ENCODE measurements around the gene PRKCA. TPM values are rescaled to one million over a fixed set of nuclear protein-coding genes. Genes with fewer than 3 reads are reported as not detected.

PRKCA gene
- total RNA-seq, 1 donor from 2014 or later: 16.4 TPM

- no peak for TF ChIP-seq CTCF (IDR thresholded peaks at IDR 0.05; ENCODE audit: unreplicated experiment)
- Mint-ChIP-seq H3K9me3 (ENCODE audit: low read depth) (no peaks in the 10 kb centered on the region), H3K4me1 (ENCODE audit: low read depth) (peaks cover 5% of the 10 kb centered on the region), H3K36me3 (ENCODE audit: insufficient read depth) (peaks cover under 1% of the 10 kb centered on the region), H3K27ac (no peak overlapping the region), H3K4me3 (ENCODE audit: low read depth) (no peak overlapping the region), H3K27me3 (no peaks in the 10 kb centered on the region)
- DNase-seq (ENCODE audit: low spot score, unreplicated experiment): no peak
Measured at GRCh38 chr17:66520999-66521398, 218.6 kb downstream of the PRKCA start.

- no peak for DNase-seq (ENCODE audit: low spot score, unreplicated experiment)
- Mint-ChIP-seq H3K4me1 (ENCODE audit: low read depth) (peaks cover 5% of the 10 kb centered on the region), H3K27ac (no peak overlapping the region), H3K9me3 (ENCODE audit: low read depth) (no peaks in the 10 kb centered on the region), H3K36me3 (ENCODE audit: insufficient read depth) (no peaks in the 10 kb centered on the region), H3K27me3 (no peaks in the 10 kb centered on the region), H3K4me3 (ENCODE audit: low read depth) (no peak overlapping the region)
- TF ChIP-seq CTCF (IDR thresholded peaks at IDR 0.05; ENCODE audit: unreplicated experiment): no peak
Measured at GRCh38 chr17:66522591-66523272, 220.3 kb downstream of the PRKCA start.

- H3K36me3 Mint-ChIP-seq (ENCODE audit: insufficient read depth): no peaks in the 10 kb centered on the region
- H3K27me3 Mint-ChIP-seq: no peaks in the 10 kb centered on the region
- H3K27ac Mint-ChIP-seq: no peak overlapping the region
- no peaks in the 10 kb centered on the region for H3K9me3 Mint-ChIP-seq (ENCODE audit: low read depth)
- H3K4me1 Mint-ChIP-seq (ENCODE audit: low read depth): peaks cover 5% of the 10 kb centered on the region
- no peak overlapping the region for H3K4me3 Mint-ChIP-seq (ENCODE audit: low read depth)
- TF ChIP-seq CTCF (IDR thresholded peaks at IDR 0.05; ENCODE audit: unreplicated experiment): no peak
- DNase-seq (ENCODE audit: low spot score, unreplicated experiment): no peak
Measured at GRCh38 chr17:66523378-66524200, 221.2 kb downstream of the PRKCA start.

GRCh38 chr17:66524877-66525276 lies 222.5 kb downstream of the PRKCA start:
- H3K27me3 Mint-ChIP-seq: no peaks in the 10 kb centered on the region
- H3K4me3 Mint-ChIP-seq (ENCODE audit: low read depth): no peak overlapping the region
- no peak for DNase-seq (ENCODE audit: low spot score, unreplicated experiment)
- H3K9me3 Mint-ChIP-seq (ENCODE audit: low read depth): no peaks in the 10 kb centered on the region
- H3K27ac Mint-ChIP-seq: no peak overlapping the region
- no peak for TF ChIP-seq CTCF (IDR thresholded peaks at IDR 0.05; ENCODE audit: unreplicated experiment)
- no peaks in the 10 kb centered on the region for H3K36me3 Mint-ChIP-seq (ENCODE audit: insufficient read depth)
- peaks cover 5% of the 10 kb centered on the region for H3K4me1 Mint-ChIP-seq (ENCODE audit: low read depth)

GRCh38 chr17:66525338-66525737 lies 222.9 kb downstream of the PRKCA start:
- no peak for TF ChIP-seq CTCF (IDR thresholded peaks at IDR 0.05; ENCODE audit: unreplicated experiment)
- H3K4me1 Mint-ChIP-seq (ENCODE audit: low read depth): peaks cover 5% of the 10 kb centered on the region
- H3K9me3 Mint-ChIP-seq (ENCODE audit: low read depth): no peaks in the 10 kb centered on the region
- DNase-seq (ENCODE audit: low spot score, unreplicated experiment): no peak
- H3K4me3 Mint-ChIP-seq (ENCODE audit: low read depth): no peak overlapping the region
- H3K36me3 Mint-ChIP-seq (ENCODE audit: insufficient read depth): no peaks in the 10 kb centered on the region
- no peaks in the 10 kb centered on the region for H3K27me3 Mint-ChIP-seq
- no peak overlapping the region for H3K27ac Mint-ChIP-seq

Measured in progenitor cell of endocrine pancreas (in vitro differentiated cells).